Skin epidermis (tissue), 12 donors: ENCODE results near the gene SLC35G1.
A peak's percentile ranks its signal among the peaks of the same experiment; 100 is the strongest.

Source experiments
- H3K27ac ChIP-seq, 21 experiments: fragments of 200-600 bp; sonication (generic) in 11 of 21; one replicate each; pipeline ENCODE4 v1.5.0; 2020; ENCODE audit warnings: mild to moderate bottlenecking in 3 of 21, inconsistent platforms in 2 of 21, moderate library complexity in 2 of 21
- H3K4me3 ChIP-seq, 7 experiments: fragments of 200-600 bp; sonication (generic) in 2 of 7; one replicate each; pipeline ENCODE4 v1.5.0; 2020; ENCODE audit warnings: inconsistent platforms in 2 of 7, mild to moderate bottlenecking in 2 of 7, moderate library complexity in 1 of 7

SLC35G1 gene

GRCh38 chr10:93875032-93875358 lies 18.8 kb upstream of the SLC35G1 start:
- no peak overlapping the region for H3K27ac ChIP-seq
- H3K4me3 ChIP-seq = no peak overlapping the region

GRCh38 chr10:93876381-93876780 lies 17.4 kb upstream of the SLC35G1 start:
- Histone ChIP-seq H3K4me3 (no peak overlapping the region), H3K27ac (no peak overlapping the region)

GRCh38 chr10:93879273-93879672 lies 14.5 kb upstream of the SLC35G1 start:
- no peak overlapping the region for H3K27ac ChIP-seq
- no peak overlapping the region for H3K4me3 ChIP-seq

GRCh38 chr10:93894516-93895378 lies 969 bp downstream of the SLC35G1 start:
- H3K27ac ChIP-seq = peak overlapping the region in 16 of 21 experiments; percentile 42 to 82 (median 70)
- H3K4me3 ChIP-seq = peak overlapping the region; percentile 61 to 94 (median 76)

GRCh38 chr10:93897070-93897780 lies 3.4 kb downstream of the SLC35G1 start:
- Histone ChIP-seq H3K27ac (no peak overlapping the region), H3K4me3 (no peak overlapping the region)

- Histone ChIP-seq H3K4me3 (no peak overlapping the region), H3K27ac (no peak overlapping the region)
Observed at GRCh38 chr10:93899109-93899508, 5.3 kb downstream of the SLC35G1 start.

GRCh38 chr10:93903051-93903450 lies 9.3 kb downstream of the SLC35G1 start:
- H3K27ac ChIP-seq = no peak overlapping the region

GRCh38 chr10:93904901-93905300 lies 11.1 kb downstream of the SLC35G1 start:
- Histone ChIP-seq H3K4me3 (no peak overlapping the region), H3K27ac (no peak overlapping the region)

More at GRCh38 chr10:93903051-93903450, 9.3 kb downstream of the SLC35G1 start:
- H3K4me3 ChIP-seq = no peak overlapping the region

- H3K4me3 ChIP-seq = no peak overlapping the region
- peak overlapping the region in 1 of 21 experiments; percentile 4 for H3K27ac ChIP-seq
Observed at GRCh38 chr10:93907059-93907458, 13.3 kb downstream of the SLC35G1 start.

GRCh38 chr10:93911866-93912265 lies 18.1 kb downstream of the SLC35G1 start:
- Histone ChIP-seq H3K4me3 (no peak overlapping the region), H3K27ac (no peak overlapping the region)

GRCh38 chr10:93912444-93912843 lies 18.7 kb downstream of the SLC35G1 start:
- no peak overlapping the region for H3K27ac ChIP-seq
- H3K4me3 ChIP-seq = no peak overlapping the region

GRCh38 chr10:93913706-93914105 lies 19.9 kb downstream of the SLC35G1 start:
- H3K27ac ChIP-seq = no peak overlapping the region

GRCh38 chr10:93915598-93915997 lies 21.8 kb downstream of the SLC35G1 start:
- no peak overlapping the region for H3K27ac ChIP-seq
- no peak overlapping the region for H3K4me3 ChIP-seq

More at GRCh38 chr10:93913706-93914105, 19.9 kb downstream of the SLC35G1 start:
- no peak overlapping the region for H3K4me3 ChIP-seq

- Histone ChIP-seq H3K4me3 (no peak overlapping the region), H3K27ac (no peak overlapping the region)
Observed at GRCh38 chr10:93916257-93917063, 22.7 kb downstream of the SLC35G1 start.

- Histone ChIP-seq H3K4me3 (no peak overlapping the region), H3K27ac (no peak overlapping the region)
Observed at GRCh38 chr10:93917064-93917391, 23.2 kb downstream of the SLC35G1 start.

GRCh38 chr10:93917821-93918220 lies 24.0 kb downstream of the SLC35G1 start:
- Histone ChIP-seq H3K27ac (no peak overlapping the region), H3K4me3 (no peak overlapping the region)

GRCh38 chr10:93921338-93921737 lies 27.6 kb downstream of the SLC35G1 start:
- no peak overlapping the region for H3K27ac ChIP-seq
- H3K4me3 ChIP-seq = no peak overlapping the region

GRCh38 chr10:93926613-93927012 lies 32.8 kb downstream of the SLC35G1 start:
- no peak overlapping the region for H3K27ac ChIP-seq

GRCh38 chr10:93938140-93938539 lies 44.4 kb downstream of the SLC35G1 start:
- Histone ChIP-seq H3K4me3 (no peak overlapping the region), H3K27ac (no peak overlapping the region)

More at GRCh38 chr10:93926613-93927012, 32.8 kb downstream of the SLC35G1 start:
- no peak overlapping the region for H3K4me3 ChIP-seq

GRCh38 chr10:93940881-93941280 lies 47.1 kb downstream of the SLC35G1 start:
- no peak overlapping the region for H3K27ac ChIP-seq
- no peak overlapping the region for H3K4me3 ChIP-seq
